GM19238 (cell line): ENCODE data around the gene SP140.

ENCODE experiments used
- DNase-seq: peaks from one replicate; pipeline ENCODE4 v3.0.0; 2011; ENCODE audit warnings: low spot score; ENCODE audit not compliant: insufficient read length

The SP140 gene

GRCh38 chr2:230362030-230362691, 136.6 kb downstream of the SP140 start:
- DNase-seq = no peak
